ENCODE data around the gene ERGIC1.

The ERGIC1 gene

DNA sequence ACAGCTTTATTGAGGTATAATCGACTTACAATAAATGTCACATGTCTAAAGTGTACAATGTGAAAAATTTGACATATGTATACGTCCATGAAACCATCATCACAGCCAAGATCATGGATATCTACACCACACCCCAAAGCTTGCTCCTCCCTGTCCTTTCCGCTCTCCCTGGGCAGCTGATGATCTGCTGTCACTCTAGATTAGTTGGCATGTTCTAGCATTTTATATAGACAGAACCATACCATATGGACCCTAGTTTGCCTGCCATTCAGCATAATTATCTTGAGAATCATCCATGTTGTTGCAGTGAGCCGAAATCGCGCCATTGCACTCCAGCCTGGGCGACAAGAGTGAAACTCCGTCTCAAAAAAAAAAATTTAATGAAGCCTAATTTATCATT lies 42.5 kb downstream of the ERGIC1 start:
- Histone ChIP-seq H2BK5ac (ENCODE audit: low read length) (no peak overlapping the region), H2AFZ (ENCODE audit: low read length) (no peak overlapping the region), H2AK5ac (ENCODE audit: low read depth, low read length) (no peak overlapping the region), H3K27ac (replicated peaks; ENCODE audit: low read length) (no peak overlapping the region), H2BK120ac (ENCODE audit: low read depth, low read length) (no peak overlapping the region), H3K4me2 (ENCODE audit: insufficient read depth, low read length, poor library complexity, severe bottlenecking) (no peak overlapping the region), H3K4ac (ENCODE audit: low read length) (no peak overlapping the region), H4K8ac (ENCODE audit: low read depth, low read length) (no peak overlapping the region), H3K36me3 (replicated peaks in 1 of 2; ENCODE audit: control insufficient read depth in 2 of 2, insufficient read depth in 2 of 2, low read length in 2 of 2) (peaks cover 0 to 13% of the 10 kb centered on the region in 2 donors), H2BK12ac (ENCODE audit: low read length) (no peak overlapping the region), H2BK15ac (ENCODE audit: low read length) (no peak overlapping the region), H3K27me3 (ENCODE audit: control insufficient read depth in 3 of 3, insufficient read depth in 3 of 3, low read depth in 1 of 3, low read length in 3 of 3) (no peaks in the 10 kb centered on the region), H3K23ac (ENCODE audit: low read depth, low read length, poor library complexity) (no peak overlapping the region), H3K9ac (ENCODE audit: low read depth, low read length, poor library complexity) (no peak overlapping the region), H3K4me1 (ENCODE audit: control insufficient read depth in 2 of 2, insufficient read depth in 1 of 2, low read depth in 1 of 2, low read length in 2 of 2) (peaks cover 8 to 35% of the 10 kb centered on the region in 2 donors), H3K9me3 (replicated peaks in 1 of 2; ENCODE audit: control insufficient read depth in 2 of 2, insufficient read depth in 1 of 2, low read depth in 1 of 2, low read length in 2 of 2) (no peaks in the 10 kb centered on the region), H3K18ac (ENCODE audit: low read length) (no peak overlapping the region), H4K91ac (ENCODE audit: low read depth, low read length, poor library complexity) (no peak overlapping the region), H3K4me3 (ENCODE audit: low read length in 2 of 2) (no peak overlapping the region), H3K14ac (ENCODE audit: low read length) (no peak overlapping the region), H3K79me1 (ENCODE audit: low read depth, low read length) (peaks cover 5% of the 10 kb centered on the region)
- DNase-seq (ENCODE audit: low spot score): no peak
- WGBS, 2 donors (ENCODE audit: extremely low coverage in 2 of 2, insufficient read length in 2 of 2, insufficient replicate concordance in 1 of 2): no CpG with 5 or more reads among the region's 8 CpGs

DNA sequence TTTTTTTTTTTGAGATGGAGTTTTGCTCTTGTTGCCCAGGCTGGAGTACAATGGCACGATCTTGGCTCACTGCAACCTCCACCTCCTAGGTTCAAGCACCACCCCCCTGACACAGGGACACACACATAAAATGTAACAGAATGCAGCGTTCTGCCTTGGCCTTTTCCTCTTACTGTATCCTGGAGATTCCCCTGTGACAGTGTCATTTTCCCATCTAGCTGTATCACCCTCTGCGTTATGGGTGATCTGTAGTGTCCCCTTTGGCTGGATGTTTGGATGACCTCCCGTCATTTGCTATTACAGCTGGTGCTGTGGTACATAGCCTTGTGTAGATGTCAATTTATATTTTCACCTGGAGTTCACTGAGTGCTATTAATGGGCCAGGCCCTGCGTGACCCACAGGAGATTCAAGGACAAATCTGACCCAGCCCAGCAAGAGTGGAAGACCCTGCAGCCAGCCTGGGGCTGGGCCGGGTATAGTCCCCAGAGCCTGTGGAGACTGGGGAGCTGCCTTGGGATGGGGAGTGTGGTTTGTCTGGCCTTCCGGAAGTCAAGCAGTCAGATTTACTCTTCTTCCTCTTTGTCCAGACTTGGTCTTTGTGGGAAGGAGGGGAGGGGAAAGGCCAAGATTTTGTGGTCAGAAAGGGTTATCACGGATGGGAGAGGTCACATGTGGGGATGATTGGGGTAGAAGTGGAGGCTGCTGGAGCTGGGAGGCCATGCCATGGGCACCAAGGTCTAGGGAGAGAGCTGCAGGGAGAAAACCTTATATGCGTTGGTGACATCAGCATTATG lies 43.6 kb downstream of the ERGIC1 start:
- H3K18ac ChIP-seq (ENCODE audit: low read length): no peak overlapping the region
- peaks cover 4% of the 10 kb centered on the region for H3K79me1 ChIP-seq (ENCODE audit: low read depth, low read length)
- H3K14ac ChIP-seq (ENCODE audit: low read length): no peak overlapping the region
- H4K8ac ChIP-seq (ENCODE audit: low read depth, low read length): no peak overlapping the region
- H3K4me3 ChIP-seq (ENCODE audit: low read length in 2 of 2): no peak overlapping the region
- no peak overlapping the region for H2BK12ac ChIP-seq (ENCODE audit: low read length)
- no peak overlapping the region for H2BK15ac ChIP-seq (ENCODE audit: low read length)
- WGBS, 2 donors (ENCODE audit: extremely low coverage in 2 of 2, insufficient read length in 2 of 2, insufficient replicate concordance in 1 of 2): no CpG with 5 or more reads among the region's 9 CpGs
- H4K91ac ChIP-seq (ENCODE audit: low read depth, low read length, poor library complexity): no peak overlapping the region
- peaks cover 6 to 24% of the 10 kb centered on the region in 2 donors for H3K4me1 ChIP-seq (ENCODE audit: control insufficient read depth in 2 of 2, insufficient read depth in 1 of 2, low read depth in 1 of 2, low read length in 2 of 2)
- DNase-seq (ENCODE audit: low spot score): no peak
- no peak overlapping the region for H2BK5ac ChIP-seq (ENCODE audit: low read length)
- H3K4ac ChIP-seq (ENCODE audit: low read length): no peak overlapping the region
- no peak overlapping the region for H2BK120ac ChIP-seq (ENCODE audit: low read depth, low read length)
- no peak overlapping the region for H2AK5ac ChIP-seq (ENCODE audit: low read depth, low read length)
- H3K9ac ChIP-seq (ENCODE audit: low read depth, low read length, poor library complexity): no peak overlapping the region
- H3K27ac ChIP-seq (replicated peaks; ENCODE audit: low read length): no peak overlapping the region
- no peak overlapping the region for H3K23ac ChIP-seq (ENCODE audit: low read depth, low read length, poor library complexity)
- H3K4me2 ChIP-seq (ENCODE audit: insufficient read depth, low read length, poor library complexity, severe bottlenecking): no peak overlapping the region
- H2AFZ ChIP-seq (ENCODE audit: low read length): no peak overlapping the region
- H3K36me3 ChIP-seq (replicated peaks in 1 of 2; ENCODE audit: control insufficient read depth in 2 of 2, insufficient read depth in 2 of 2, low read length in 2 of 2): peaks cover 0 to 23% of the 10 kb centered on the region in 2 donors
- H3K9me3 ChIP-seq (replicated peaks in 1 of 2; ENCODE audit: control insufficient read depth in 2 of 2, insufficient read depth in 1 of 2, low read depth in 1 of 2, low read length in 2 of 2): no peaks in the 10 kb centered on the region
- H3K27me3 ChIP-seq (ENCODE audit: control insufficient read depth in 3 of 3, insufficient read depth in 3 of 3, low read depth in 1 of 3, low read length in 3 of 3): no peaks in the 10 kb centered on the region

DNA sequence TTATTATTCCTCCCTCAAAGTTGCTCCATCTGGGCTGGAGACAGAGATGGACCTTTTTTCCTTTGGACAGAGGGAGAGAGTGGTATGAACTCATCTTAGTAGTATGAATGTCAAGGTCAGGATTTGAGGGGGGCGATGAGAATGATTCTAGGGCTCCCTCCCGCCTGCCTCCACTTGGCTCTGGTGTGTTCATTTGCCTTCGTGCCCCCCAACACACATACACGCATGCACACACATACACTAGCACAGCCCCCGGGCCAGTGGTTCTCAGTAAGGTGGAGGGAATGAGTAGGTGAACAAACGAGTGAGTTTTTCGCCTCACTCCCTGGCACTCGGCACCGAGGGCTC lies 44.5 kb downstream of the ERGIC1 start:
- no peak overlapping the region for H2BK5ac ChIP-seq (ENCODE audit: low read length)
- H3K27ac ChIP-seq (replicated peaks; ENCODE audit: low read length): no peak overlapping the region

DNA sequence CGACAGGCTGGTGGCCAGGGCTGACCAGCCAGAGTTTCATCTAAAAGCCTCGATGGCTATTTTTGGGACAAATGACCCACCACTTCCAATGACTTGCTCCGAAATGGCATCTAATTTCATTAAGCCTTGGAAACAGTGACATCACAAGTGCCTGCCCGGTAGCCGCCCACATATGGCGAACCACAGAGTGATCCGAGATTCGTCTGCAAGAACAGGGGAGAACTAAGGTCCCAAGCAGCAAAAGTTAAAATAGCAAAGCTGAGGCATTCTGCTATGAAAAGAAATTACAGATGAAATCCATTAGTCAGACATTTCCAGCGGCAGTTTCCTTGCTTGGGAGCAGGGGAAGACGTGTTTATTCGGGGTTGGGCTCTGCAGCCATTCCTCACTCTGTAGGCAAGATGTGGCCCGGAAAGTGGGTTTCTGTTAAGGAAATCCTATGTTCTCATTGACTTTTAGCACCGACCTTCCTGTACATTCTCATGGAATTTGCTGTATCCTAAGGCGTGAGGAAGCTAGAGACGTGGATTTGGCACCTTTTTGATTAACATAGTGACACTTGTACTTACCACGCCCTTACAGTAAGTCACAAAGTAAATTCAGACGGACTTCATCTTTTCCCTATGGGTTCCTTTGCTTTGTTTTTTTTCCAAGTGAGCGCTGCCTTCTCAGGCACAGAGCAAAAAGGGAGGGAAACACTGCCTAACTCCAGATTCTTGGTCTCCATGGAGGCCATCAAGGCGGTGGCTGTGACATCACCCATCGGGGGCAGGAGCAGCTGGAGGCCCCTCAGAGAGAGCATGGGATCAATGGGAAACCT lies 45.1 kb downstream of the ERGIC1 start:
- Histone ChIP-seq H4K8ac (ENCODE audit: low read depth, low read length) (no peak overlapping the region), H3K27ac (replicated peaks; ENCODE audit: low read length) (no peak overlapping the region), H3K4me3 (ENCODE audit: low read length in 2 of 2) (no peak overlapping the region), H3K27me3 (ENCODE audit: control insufficient read depth in 3 of 3, insufficient read depth in 3 of 3, low read depth in 1 of 3, low read length in 3 of 3) (no peaks in the 10 kb centered on the region), H4K91ac (ENCODE audit: low read depth, low read length, poor library complexity) (no peak overlapping the region), H2BK120ac (ENCODE audit: low read depth, low read length) (no peak overlapping the region), H3K4ac (ENCODE audit: low read length) (no peak overlapping the region), H3K18ac (ENCODE audit: low read length) (no peak overlapping the region), H3K4me2 (ENCODE audit: insufficient read depth, low read length, poor library complexity, severe bottlenecking) (no peak overlapping the region), H2BK12ac (ENCODE audit: low read length) (no peak overlapping the region), H2BK15ac (ENCODE audit: low read length) (no peak overlapping the region), H3K9me3 (replicated peaks in 1 of 2; ENCODE audit: control insufficient read depth in 2 of 2, insufficient read depth in 1 of 2, low read depth in 1 of 2, low read length in 2 of 2) (no peaks in the 10 kb centered on the region), H3K14ac (ENCODE audit: low read length) (no peak overlapping the region), H3K36me3 (replicated peaks in 1 of 2; ENCODE audit: control insufficient read depth in 2 of 2, insufficient read depth in 2 of 2, low read length in 2 of 2) (peaks cover 0 to 25% of the 10 kb centered on the region in 2 donors), H3K79me1 (ENCODE audit: low read depth, low read length) (no peaks in the 10 kb centered on the region), H2AFZ (ENCODE audit: low read length) (no peak overlapping the region), H3K9ac (ENCODE audit: low read depth, low read length, poor library complexity) (no peak overlapping the region), H2AK5ac (ENCODE audit: low read depth, low read length) (no peak overlapping the region), H3K23ac (ENCODE audit: low read depth, low read length, poor library complexity) (no peak overlapping the region), H3K4me1 (ENCODE audit: control insufficient read depth in 2 of 2, insufficient read depth in 1 of 2, low read depth in 1 of 2, low read length in 2 of 2) (peaks cover 4 to 15% of the 10 kb centered on the region in 2 donors), H2BK5ac (ENCODE audit: low read length) (no peak overlapping the region)
- WGBS, 2 donors (ENCODE audit: extremely low coverage in 2 of 2, insufficient read length in 2 of 2, insufficient replicate concordance in 1 of 2): no CpG with 5 or more reads among the region's 20 CpGs
- no peak for DNase-seq (ENCODE audit: low spot score)

More for the DNA sequence above, 44.5 kb downstream of the ERGIC1 start:
- H3K18ac ChIP-seq (ENCODE audit: low read length): no peak overlapping the region
- no CpG with 5 or more reads among the region's 9 CpGs for WGBS, 2 donors (ENCODE audit: extremely low coverage in 2 of 2, insufficient read length in 2 of 2, insufficient replicate concordance in 1 of 2)
- no peak overlapping the region for H3K4me2 ChIP-seq (ENCODE audit: insufficient read depth, low read length, poor library complexity, severe bottlenecking)
- H2AFZ ChIP-seq (ENCODE audit: low read length): no peak overlapping the region
- no peak overlapping the region for H2BK15ac ChIP-seq (ENCODE audit: low read length)
- H4K91ac ChIP-seq (ENCODE audit: low read depth, low read length, poor library complexity): no peak overlapping the region
- H2BK12ac ChIP-seq (ENCODE audit: low read length): no peak overlapping the region
- DNase-seq (ENCODE audit: low spot score): no peak
- H3K4me3 ChIP-seq (ENCODE audit: low read length in 2 of 2): no peak overlapping the region
- no peaks in the 10 kb centered on the region for H3K27me3 ChIP-seq (ENCODE audit: control insufficient read depth in 3 of 3, insufficient read depth in 3 of 3, low read depth in 1 of 3, low read length in 3 of 3)
- no peak overlapping the region for H3K4ac ChIP-seq (ENCODE audit: low read length)
- no peak overlapping the region for H3K23ac ChIP-seq (ENCODE audit: low read depth, low read length, poor library complexity)
- no peak overlapping the region for H3K9ac ChIP-seq (ENCODE audit: low read depth, low read length, poor library complexity)
- no peak overlapping the region for H2BK120ac ChIP-seq (ENCODE audit: low read depth, low read length)
- no peak overlapping the region for H2AK5ac ChIP-seq (ENCODE audit: low read depth, low read length)
- H3K4me1 ChIP-seq (ENCODE audit: control insufficient read depth in 2 of 2, insufficient read depth in 1 of 2, low read depth in 1 of 2, low read length in 2 of 2): peaks cover 4 to 15% of the 10 kb centered on the region in 2 donors
- H3K14ac ChIP-seq (ENCODE audit: low read length): no peak overlapping the region
- no peak overlapping the region for H4K8ac ChIP-seq (ENCODE audit: low read depth, low read length)
- peaks cover 0 to 25% of the 10 kb centered on the region in 2 donors for H3K36me3 ChIP-seq (replicated peaks in 1 of 2; ENCODE audit: control insufficient read depth in 2 of 2, insufficient read depth in 2 of 2, low read length in 2 of 2)
- H3K79me1 ChIP-seq (ENCODE audit: low read depth, low read length): peaks cover 1% of the 10 kb centered on the region
- no peaks in the 10 kb centered on the region for H3K9me3 ChIP-seq (replicated peaks in 1 of 2; ENCODE audit: control insufficient read depth in 2 of 2, insufficient read depth in 1 of 2, low read depth in 1 of 2, low read length in 2 of 2)
